Prostate gland (tissue), 2 donors: ENCODE measurements around the gene DACH1. TPM values are rescaled to one million over a fixed set of nuclear protein-coding genes. Genes with fewer than 3 reads are reported as not detected.

ENCODE experiments used
- DNase-seq: peaks from one replicate; pipeline ENCODE4 v3.0.0-alpha.2; 2019; ENCODE audit warnings: low spot score
- H3K27ac ChIP-seq, 2 donors: fragments of 200-600 bp; sonication (generic); 2 replicates each; pipeline ENCODE4 v1.5.1; 2017 to 2019
- H3K27me3 ChIP-seq: fragments of 200-600 bp; sonication (generic); replicated peaks from 2 replicates; pipeline ENCODE4 v1.5.1; 2019; ENCODE audit not compliant: insufficient read depth
- H3K36me3 ChIP-seq, 2 donors: fragments of 200-600 bp; sonication (generic); 1 replicate in 1 of 2; 2 replicates in 1 of 2; pipeline versions ENCODE4 v1.5.1 to v1.8.1; 2017 to 2019
- H3K4me1 ChIP-seq: fragments of 200-600 bp; sonication (generic); replicated peaks from 2 replicates; pipeline ENCODE4 v1.5.1; 2019
- H3K4me3 ChIP-seq, 2 donors: fragments of 200-600 bp; sonication (generic); 2 replicates each; pipeline ENCODE4 v1.5.1; 2017 to 2019
- H3K9me3 ChIP-seq: fragments of 200-600 bp; sonication (generic); 2 replicates; pipeline ENCODE4 v1.5.1; 2017
- CTCF ChIP-seq, 4 experiments: fragments of 200-600 bp in 2 of 4; fragments of 450-650 bp in 2 of 4; sonication (generic) in 2 of 4; IDR thresholded peaks; 1 replicate in 3 of 4; 2 replicates in 1 of 4; pipeline ENCODE4 v1.5.1; 2016 to 2019; ENCODE audit warnings: antibody characterized with exemption in 4 of 4, mild to moderate bottlenecking in 2 of 4, moderate library complexity in 2 of 4
- POLR2A ChIP-seq: fragments of 450-650 bp; IDR thresholded peaks from one replicate; pipeline ENCODE4 v1.6.1; 2016; ENCODE audit warnings: antibody characterized with exemption, mild to moderate bottlenecking
- POLR2AphosphoS5 ChIP-seq: sonication (generic); formaldehyde crosslinking; IDR thresholded peaks from one replicate; pipeline ENCODE4 v1.6.1; 2017; ENCODE audit warnings: antibody characterized with exemption
- WGBS: methylation state at CpG from one replicate; pipeline ENCODE4 v1.1.5; 2018; 5-methylcytosine and 5-hydroxymethylcytosine counted together
- intact Hi-C: fragments of 100-400 bp; cut with DNase I; formaldehyde crosslinking; loops from one replicate; pipeline ENCODE4 v1.14.2; 2022
- total RNA-seq, 2 donors: library from RNA; depleted of rRNA; stranded (reverse); fragments of >200 nt; gene quantifications; one replicate each; pipeline ENCODE4 v1.1.0, GENCODE V29; 2016

Gene DACH1
- total RNA-seq, 2 donors from 2014 or later = 14.6 to 18.0 TPM

GRCh38 chr13:71589032-71589431 lies 278.0 kb downstream of the DACH1 start:
- H3K4me3 ChIP-seq = no peak overlapping the region
- intact Hi-C loops = no loop called here
- no peak for DNase-seq
- no peaks in the 10 kb centered on the region for H3K27me3 ChIP-seq
- WGBS = 76% methylated on average over 2 of the region's 2 CpGs
- no peaks in the 10 kb centered on the region for H3K36me3 ChIP-seq
- H3K9me3 ChIP-seq = no peaks in the 10 kb centered on the region
- TF ChIP-seq POLR2A = no peak
- no peak for TF ChIP-seq CTCF (IDR thresholded peaks at IDR 0.05)
- TF ChIP-seq POLR2AphosphoS5 = no peak
- H3K4me1 ChIP-seq = no peaks in the 10 kb centered on the region
- no peak overlapping the region for H3K27ac ChIP-seq

- no peaks in the 10 kb centered on the region for H3K27me3 ChIP-seq
- no peak overlapping the region for H3K4me3 ChIP-seq
- H3K27ac ChIP-seq = no peak overlapping the region
- H3K9me3 ChIP-seq = no peaks in the 10 kb centered on the region
- DNase-seq = no peak
- intact Hi-C loops = no loop called here
- WGBS = 91% methylated on average over 5 of the region's 5 CpGs
- no peak for TF ChIP-seq CTCF (IDR thresholded peaks at IDR 0.05)
- TF ChIP-seq POLR2A = no peak
- no peak for TF ChIP-seq POLR2AphosphoS5
- no peaks in the 10 kb centered on the region for H3K36me3 ChIP-seq
- H3K4me1 ChIP-seq = no peaks in the 10 kb centered on the region
Observed at GRCh38 chr13:71587817-71588216, 279.2 kb downstream of the DACH1 start.

- DNase-seq = no peak
- no peaks in the 10 kb centered on the region for H3K36me3 ChIP-seq
- no peaks in the 10 kb centered on the region for H3K9me3 ChIP-seq
- no peak overlapping the region for H3K4me3 ChIP-seq
- H3K27ac ChIP-seq = no peak overlapping the region
- no peaks in the 10 kb centered on the region for H3K27me3 ChIP-seq
- no peak for TF ChIP-seq POLR2A
- TF ChIP-seq CTCF (IDR thresholded peaks at IDR 0.05) = no peak
- no peak for TF ChIP-seq POLR2AphosphoS5
- intact Hi-C loops = no loop called here
- 94% methylated on average over 2 of the region's 2 CpGs for WGBS
- H3K4me1 ChIP-seq = no peaks in the 10 kb centered on the region
Observed at GRCh38 chr13:71587193-71587592, 279.8 kb downstream of the DACH1 start.

- TF ChIP-seq CTCF (IDR thresholded peaks at IDR 0.05) (no peak), POLR2AphosphoS5 (no peak), POLR2A (no peak)
- WGBS = 97% methylated on average over 5 of the region's 5 CpGs
- DNase-seq = no peak
- Histone ChIP-seq H3K4me3 (no peak overlapping the region), H3K27ac (no peak overlapping the region), H3K36me3 (no peaks in the 10 kb centered on the region), H3K4me1 (no peaks in the 10 kb centered on the region), H3K9me3 (no peaks in the 10 kb centered on the region), H3K27me3 (no peaks in the 10 kb centered on the region)
- intact Hi-C loops = no loop called here
Observed at GRCh38 chr13:71583581-71583980, 283.4 kb downstream of the DACH1 start.

- H3K36me3 ChIP-seq = no peaks in the 10 kb centered on the region
- H3K27ac ChIP-seq = no peak overlapping the region
- no peaks in the 10 kb centered on the region for H3K4me1 ChIP-seq
- no peak overlapping the region for H3K4me3 ChIP-seq
- 95% methylated on average over 3 of the region's 3 CpGs for WGBS
- intact Hi-C loops = no loop called here
- DNase-seq = no peak
- TF ChIP-seq CTCF (IDR thresholded peaks at IDR 0.05) (no peak), POLR2A (no peak), POLR2AphosphoS5 (no peak)
- no peaks in the 10 kb centered on the region for H3K27me3 ChIP-seq
- no peaks in the 10 kb centered on the region for H3K9me3 ChIP-seq
Observed at GRCh38 chr13:71580614-71581013, 286.4 kb downstream of the DACH1 start.
